NCI-H1092 (cell line): ENCODE data around the gene CDKL5.
"Not testable (repeated sequence)": the region's sequence is repeated elsewhere in the genome, so short reads cannot be mapped to it uniquely, and the experiment has no call there.

Experiments used
- DNase-seq: peaks from one replicate; lab custom pipeline; 2025; lab: John Stamatoyannopoulos, UW

Gene CDKL5

DNA sequence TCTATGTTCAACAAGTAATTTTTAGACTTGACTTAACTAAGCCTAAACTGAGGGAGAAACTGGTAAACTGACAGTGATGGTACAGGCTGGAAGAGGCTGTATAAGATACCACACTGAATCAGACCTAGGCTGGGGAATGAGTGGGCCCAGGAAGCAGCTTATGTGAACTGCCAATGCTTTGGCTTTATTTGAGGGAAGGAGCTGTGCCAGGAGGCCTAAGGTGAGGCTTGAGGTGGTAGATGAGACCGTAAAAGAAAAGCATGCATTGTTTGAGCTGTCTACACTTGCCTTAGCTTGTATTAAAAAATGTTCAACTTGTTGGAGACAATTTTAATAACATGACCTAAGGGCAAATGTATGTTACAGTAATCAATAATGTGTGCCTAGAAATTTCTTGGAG is 150.3 kb downstream of the CDKL5 start:
- DNase-seq, result no peak

DNA sequence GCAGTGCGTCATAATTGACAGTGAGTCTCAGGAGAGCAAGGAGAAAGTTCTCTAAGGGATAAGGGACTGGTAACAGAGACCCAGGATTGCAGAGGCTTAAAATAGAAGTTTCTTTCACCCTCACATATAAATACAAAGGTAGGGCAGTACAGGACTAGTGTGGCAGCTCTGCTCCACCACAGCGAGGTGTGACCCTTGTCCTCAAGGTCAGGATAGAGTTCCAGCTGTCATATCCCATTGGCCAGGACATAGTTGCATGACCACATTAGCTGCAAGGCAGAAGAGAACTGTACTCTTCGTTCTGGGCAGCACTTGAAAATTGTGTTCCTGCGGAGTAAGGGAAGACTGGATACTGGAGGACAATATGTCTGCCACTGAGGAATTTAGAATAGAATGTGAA is 152.0 kb downstream of the CDKL5 start:
- DNase-seq, result no peak

DNA sequence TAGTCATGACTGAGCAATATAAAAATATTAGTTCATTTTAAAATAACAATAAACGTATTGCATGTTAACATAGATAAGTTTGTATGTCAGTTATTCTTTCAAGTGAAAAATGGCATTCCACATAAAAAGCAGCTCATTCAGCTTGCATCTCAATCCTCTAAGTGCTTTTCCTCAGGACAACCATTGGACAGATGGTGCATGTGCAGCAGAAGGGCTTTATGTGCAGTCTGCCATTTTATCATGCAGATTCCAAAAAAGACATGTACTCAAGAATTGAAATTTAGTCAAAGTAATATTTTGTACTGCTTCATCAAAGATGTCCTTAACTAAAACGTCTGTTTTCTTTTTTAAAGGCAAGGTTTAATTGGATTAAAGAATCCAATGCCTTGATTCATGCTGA is 153.1 kb downstream of the CDKL5 start:
- DNase-seq, result no peak

DNA sequence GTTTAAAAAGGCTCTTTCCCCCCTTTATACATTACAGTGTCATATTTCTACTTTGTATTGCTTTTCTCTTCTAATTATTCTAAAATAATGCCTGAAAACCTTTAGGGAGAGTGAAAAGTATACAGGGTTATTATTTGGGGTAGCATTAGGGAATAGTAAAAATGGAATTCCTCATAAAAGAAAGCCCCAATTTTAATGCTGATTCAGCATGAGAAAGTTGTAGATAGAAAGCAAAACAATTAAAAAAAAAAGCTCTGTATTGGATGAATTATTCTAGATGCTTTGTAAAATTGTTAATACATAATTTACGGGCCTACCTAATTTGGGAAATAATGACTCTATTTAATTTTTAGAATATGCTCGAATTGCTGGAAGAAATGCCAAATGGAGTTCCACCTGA is 154.1 kb downstream of the CDKL5 start:
- no peak for DNase-seq

DNA sequence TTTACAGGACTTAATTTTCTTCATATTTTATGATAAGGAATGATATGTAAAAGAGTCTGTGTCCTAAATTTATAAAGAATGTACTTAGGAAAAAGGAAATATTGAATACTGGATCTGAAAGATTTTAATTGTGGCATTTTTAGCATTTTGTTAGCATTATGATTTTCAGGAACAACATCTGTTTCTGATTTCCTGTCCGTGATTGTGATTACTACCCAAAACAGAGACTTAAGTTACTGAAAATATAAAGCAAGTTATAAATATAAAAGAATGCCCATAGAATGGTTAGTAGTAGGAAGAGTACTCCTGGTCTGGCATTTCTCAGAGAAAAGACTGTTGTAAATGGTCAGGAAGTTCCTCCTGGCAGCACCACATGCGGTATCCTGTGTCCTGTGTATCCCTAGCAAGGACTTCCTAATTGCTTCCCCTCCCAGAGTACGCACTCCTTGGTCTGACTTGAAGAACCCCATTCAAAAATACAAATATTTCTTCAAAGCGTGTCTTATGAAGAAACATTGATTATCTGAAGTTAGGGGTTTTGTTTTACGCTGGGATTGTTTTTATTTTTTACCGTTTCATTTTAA is 157.6 kb downstream of the CDKL5 start:
- DNase-seq, result no peak

DNA sequence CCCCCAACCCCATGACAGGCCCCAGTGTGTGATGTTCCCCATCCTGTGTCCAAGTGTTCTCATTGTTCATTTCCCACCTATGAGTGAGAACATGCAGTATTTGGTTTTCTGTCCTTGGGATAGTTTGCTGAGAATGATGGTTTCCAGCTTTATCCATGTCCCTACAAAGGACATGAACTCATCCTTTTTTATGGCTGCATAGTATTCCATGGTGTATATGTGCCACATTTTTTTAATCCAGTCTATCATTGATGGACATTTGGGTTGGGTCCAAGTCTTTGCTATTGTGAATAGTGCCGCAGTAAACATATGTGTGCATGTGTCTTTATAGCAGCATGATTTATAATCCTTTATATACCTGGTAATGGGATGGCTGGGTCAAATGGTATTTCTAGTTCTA is 163.9 kb downstream of the CDKL5 start:
- not testable (repeated sequence) for DNase-seq

DNA sequence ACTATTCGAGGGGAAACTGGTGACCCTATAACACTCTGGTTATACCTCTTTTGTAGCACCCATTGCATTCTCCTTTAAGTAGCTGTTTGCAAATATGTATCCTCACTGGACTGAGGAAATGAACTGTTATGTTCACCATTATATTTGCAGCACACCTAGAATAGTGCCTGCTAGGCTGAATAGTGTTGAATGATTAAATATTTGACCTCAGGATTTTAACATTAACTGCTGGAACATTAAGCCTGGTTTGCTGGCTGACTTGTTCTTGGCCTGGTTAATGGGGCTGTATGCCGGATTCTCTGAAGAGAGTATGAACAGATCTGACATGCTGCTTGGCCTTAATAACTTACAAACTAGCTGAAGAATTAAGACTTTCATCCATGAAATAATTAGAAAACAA is 166.4 kb downstream of the CDKL5 start:
- DNase-seq, result no peak

DNA sequence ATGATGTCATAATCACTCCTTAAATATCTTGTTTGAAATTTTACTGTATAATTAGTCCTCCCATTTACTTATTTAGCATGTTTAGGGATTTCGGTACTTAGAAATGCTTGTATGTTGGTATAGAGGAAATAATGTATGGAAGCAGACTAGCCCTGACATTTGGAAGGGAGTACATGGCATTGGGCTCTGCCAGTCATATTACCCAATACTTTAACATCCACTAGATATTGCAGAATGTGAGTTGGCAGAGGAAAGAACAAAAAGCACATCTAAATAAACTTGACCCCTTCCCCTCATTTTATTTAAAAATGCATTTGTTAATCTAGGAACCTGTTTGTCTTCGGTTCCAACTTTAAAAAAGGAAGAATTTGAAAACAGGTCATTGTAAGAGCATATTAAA is 168.7 kb downstream of the CDKL5 start:
- DNase-seq, result no peak

DNA sequence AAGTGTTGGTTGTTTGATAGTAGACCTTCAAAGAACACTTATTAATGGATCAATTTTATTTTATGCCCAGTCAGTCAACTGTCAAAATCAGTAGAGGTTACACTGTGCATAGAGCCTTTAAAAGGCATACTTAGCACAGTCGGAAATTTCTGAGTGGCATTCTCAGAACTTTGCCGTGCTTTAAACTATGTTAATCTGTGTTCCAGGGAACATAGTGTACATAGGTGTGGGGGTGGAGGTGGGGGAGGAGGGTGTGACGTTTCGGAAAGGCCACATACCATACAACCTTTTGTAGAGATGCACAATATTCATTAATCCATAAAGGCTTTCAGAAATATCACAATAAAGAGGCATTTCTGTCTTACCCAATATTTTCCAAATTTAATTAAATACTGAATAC is 170.7 kb downstream of the CDKL5 start:
- DNase-seq, result no peak

DNA sequence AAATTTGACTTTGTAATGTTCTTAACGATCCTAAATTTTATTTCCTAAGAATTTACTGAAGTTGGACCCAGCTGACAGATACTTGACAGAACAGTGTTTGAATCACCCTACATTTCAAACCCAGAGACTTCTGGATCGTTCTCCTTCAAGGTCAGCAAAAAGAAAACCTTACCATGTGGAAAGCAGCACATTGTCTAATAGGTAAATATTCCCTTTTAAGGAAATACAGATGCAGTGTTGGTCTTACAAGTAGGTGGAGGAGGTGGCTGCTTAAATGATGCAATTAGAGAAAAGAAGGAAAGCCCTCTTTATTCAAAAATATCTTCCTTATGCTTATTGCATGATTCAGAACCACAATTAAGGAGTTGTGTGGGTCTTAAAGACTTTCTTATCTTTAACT is 173.0 kb downstream of the CDKL5 start:
- DNase-seq, result no peak

DNA sequence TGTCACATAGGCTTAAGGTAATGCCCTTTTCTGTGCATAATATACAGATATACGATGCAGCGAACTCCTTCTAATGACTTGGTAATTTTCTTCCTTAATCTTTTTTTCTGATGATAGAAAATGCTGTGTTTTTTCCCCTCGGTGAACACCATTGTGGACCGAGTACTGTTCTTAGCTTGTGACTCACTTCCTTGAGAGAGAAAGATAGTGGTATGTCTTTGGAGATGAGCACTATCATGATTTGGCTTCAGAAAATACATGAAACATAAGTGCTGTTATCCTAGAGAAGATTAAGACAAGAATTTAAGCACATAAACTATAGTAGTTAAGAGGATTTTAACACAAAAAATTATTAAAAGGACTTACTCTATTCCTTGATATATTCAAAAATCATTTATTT is 182.6 kb downstream of the CDKL5 start:
- DNase-seq, result no peak

DNA sequence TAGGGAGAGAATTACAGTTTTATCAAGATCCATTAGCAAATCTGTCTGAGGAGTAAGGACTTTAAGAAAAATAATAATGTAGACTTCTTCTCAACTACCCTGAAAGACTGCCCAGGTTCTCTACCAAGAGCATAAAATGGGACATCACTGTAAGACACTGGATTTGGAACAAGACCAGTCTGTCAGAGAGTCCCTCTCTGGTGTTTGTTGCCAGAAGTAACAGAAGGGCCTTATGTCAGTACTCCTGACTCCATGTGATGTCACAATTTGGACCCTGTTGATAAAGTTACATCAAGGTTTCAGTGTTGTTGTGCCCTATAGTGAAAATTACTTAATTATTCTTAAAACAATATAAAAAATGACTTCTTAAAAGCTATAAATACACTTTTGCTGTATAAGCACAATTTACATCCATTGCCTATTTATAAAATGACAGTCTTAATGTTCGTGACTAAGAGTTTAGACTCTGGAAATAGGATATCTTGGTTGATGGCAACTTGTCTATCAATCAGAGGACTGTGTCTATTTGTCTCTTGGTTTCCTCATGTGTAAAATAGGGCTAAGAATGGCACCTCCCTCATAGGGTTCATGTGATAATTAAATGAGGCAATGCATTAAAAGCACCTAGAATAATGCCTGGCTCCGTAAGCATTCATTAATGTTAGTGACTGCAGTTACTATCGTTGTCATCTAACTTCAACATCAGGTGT is 188.7 kb downstream of the CDKL5 start:
- no peak for DNase-seq

DNA sequence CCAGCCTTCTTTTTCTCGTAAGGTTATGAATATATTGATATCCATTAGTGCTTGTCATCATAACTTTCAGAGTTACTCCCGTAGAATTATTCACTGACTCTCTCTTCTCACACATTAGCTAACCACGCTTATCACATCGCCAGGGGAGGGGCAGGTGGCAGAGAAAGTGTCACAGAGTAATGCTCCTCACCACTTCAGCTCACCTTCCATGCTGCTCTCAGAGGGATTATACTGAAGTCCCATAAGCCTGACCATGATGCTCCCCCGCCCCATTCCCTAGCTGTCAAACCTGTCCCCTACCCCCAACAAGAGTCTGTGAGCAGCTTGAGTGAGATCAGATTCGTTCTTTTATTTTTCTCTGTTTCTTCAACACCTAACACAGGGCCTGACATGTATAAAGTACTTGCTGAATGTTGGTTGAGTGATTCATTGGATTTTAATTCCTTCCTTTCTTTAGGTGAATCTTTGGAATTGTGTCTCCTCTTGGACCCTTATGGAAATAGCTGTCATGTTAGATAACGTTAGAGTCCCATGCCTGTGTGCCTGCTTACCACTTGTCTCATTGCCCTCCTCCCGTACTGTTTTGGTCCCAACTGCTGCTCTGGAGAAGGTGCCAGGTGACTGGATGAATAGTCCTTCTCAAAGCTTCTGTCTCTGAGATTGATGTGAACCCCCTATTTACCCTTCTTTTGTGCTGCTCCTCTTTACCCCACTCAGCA is 191.4 kb downstream of the CDKL5 start:
- DNase-seq, result no peak

DNA sequence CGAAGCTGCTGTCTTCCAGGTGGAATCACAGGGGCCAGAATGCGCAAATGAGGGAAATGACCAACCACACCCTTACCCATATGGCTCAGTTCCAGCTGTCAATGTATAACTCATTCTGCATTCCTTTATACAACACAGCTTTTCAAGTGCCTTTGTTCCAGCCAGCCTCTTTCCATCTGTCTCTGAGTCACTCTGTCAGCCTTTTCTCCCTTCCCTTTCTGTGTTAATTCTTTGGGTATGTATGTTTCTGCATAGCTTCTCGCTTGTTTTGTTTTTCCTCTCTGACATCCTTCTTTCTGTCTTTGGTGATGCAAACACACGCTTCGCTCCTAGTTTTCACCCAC is 192.0 kb downstream of the CDKL5 start:
- no peak for DNase-seq

DNA sequence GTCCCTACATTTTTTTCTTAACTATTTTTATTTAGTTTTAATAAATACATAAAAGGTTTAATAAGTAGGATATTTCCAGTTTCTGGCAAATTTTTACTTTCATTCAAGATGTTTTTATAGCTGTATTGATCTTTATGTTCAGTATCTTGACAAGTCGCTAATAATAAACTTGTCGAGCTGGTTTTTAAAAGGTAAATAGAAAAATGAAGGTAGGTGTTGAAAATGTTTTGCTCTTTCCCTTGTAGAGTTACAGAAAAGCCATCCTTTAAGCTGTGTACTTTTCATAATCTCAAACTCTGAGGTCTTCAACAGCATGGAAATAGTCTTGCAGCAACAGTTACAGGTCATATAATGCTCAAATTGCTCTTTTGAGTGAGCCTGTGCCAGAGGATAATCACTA is 193.9 kb downstream of the CDKL5 start:
- DNase-seq, result no peak

DNA sequence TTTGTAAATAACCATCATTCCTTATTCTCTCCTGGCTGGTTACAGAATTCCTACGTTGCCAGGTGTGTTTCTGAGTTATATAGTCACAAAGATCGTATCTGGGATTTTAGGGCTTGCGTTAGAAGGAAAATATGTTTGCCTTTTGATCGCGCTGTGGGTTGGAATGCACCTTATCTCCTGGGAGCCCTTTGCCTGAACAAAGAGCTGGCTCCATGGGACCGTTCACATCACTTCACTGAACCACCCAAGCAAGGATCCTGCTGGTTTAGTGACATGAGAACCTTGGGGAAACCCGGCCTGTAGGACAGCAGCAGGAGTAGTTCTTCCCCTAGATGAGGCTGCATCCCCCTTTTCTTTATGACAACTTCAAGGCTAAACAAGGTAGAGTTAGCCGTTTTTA is 194.9 kb downstream of the CDKL5 start:
- DNase-seq, result no peak

DNA sequence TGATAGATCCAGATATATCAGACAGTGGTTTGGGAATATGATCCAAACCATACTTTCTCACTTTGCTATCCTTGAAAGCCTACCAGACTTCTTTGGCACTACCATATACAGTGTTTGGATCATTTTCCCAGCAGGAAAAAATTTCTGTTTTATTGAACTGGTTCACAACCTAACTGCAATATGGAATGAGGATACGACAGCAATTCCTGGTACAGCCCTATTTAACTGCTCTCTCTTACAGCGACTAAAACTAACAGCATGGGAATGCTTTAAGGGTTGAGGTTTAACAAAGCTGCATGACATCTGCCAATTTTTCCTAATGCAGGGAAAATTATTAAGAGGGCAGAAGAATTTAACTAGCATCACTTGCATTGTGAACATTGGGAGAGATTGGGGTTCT is 199.2 kb downstream of the CDKL5 start:
- DNase-seq, result no peak

DNA sequence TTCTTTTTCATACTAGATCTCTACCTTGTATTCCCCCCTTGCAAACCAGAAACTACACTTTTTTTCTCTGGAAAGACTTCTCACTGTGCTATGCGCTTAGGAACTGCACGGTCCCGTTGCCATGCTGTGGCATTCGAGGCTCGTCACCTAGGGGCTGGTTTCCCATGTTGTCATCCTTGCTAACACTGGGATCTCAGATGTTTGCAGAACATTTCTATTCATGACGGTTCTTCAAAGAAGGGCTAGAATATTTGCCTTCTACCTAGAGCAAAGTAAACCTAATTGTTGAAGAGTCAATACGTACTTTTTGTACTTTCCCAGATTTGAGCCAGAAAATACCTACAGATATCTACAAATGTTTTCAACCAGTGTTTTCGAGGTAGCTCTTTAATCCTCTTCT is 205.5 kb downstream of the CDKL5 start:
- DNase-seq, result no peak

DNA sequence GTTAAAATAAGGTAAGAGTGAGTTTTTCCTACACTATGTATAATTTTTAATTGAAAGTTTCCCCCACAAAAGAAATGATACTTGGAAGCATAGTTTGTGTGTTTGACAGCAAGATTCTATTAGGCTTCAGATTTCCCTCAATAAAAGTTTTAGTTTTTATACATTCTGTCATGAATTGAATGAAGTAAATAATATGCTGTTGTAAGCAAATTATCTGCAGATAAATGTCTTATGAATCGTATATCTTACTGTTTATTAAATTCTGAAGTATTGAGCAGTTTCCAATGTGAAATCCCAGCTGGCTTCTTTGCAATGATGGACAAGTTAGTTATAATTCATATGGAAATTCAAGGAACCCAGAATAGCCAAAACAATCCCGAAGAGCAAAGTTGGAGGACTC is 213.0 kb downstream of the CDKL5 start:
- no peak for DNase-seq

DNA sequence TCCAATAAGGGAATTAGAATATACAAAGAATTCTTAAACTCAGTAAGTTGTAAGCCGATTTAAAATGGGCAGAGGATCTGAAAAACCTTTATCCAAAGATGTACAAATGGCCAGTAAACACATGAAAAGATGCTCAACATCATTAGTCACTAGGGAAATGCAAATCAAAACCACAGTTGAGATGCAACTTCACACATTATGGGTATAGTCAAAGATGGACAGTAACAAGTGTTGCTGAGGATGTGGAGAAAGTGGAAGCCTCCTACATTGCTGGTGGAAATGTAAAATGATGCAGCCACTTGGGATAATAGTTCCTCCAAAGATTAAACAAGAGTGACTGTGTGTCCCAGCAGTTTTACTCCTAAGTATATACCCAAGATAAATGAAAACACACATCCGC is 213.9 kb downstream of the CDKL5 start:
- no peak for DNase-seq

DNA sequence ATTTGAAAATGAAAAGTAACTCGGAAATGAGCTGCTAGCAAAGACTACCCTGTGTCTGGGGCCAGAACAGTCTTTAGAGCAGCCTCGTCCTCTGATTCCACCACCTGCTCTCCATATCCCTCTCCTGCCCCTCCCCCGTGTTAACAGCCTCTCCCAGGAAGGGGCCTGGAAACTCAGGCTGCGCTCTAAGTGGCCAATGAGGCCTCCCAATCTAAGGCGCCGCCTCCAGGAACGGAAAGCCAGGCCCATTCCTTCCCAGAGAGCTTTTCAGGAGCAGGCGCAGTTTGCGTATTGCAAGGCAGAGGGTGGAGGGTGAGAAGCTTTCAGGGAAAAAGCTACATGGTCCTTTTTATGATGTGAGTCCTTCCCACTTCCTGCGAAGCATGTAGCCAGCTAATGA is 215.3 kb downstream of the CDKL5 start:
- DNase-seq, result no peak

DNA sequence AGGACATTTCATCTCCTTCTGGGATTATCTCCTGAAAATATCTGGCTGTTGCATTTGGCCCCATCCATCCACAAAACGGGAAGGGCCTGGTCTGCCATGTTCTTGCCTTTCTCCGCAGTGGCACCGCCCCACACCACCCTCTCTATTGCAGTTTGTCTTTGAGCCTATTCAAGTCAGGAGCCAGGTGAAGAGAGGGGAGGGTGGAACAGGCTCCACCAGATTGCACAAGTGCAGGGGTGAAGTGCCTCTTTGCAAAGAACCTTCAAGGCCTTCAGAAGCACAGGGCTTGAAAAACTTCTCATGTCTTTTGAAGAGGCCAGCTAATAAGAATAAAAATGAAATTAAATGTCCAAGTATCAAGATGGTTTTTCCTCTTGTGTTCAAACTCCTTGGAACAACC is 217.8 kb downstream of the CDKL5 start:
- DNase-seq, result no peak

DNA sequence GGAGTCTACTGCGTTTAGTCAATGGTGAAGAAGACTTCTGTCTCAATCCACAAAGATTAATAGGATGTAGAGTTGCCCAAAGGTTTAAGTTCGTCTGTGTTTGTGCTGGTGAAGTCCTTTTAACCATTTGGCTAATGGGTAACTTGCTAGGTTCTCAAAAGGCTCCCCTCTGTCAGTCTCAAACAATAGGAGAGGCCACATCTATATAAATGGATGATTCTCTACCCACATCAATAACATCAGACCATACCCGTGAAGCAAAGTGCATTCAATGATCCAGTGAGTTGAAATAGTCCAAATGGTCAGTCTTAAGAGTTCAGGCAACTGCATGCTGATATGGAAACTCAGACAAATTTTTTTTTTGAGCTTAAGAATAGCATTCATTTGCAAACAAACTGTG is 218.4 kb downstream of the CDKL5 start:
- DNase-seq, result no peak

DNA sequence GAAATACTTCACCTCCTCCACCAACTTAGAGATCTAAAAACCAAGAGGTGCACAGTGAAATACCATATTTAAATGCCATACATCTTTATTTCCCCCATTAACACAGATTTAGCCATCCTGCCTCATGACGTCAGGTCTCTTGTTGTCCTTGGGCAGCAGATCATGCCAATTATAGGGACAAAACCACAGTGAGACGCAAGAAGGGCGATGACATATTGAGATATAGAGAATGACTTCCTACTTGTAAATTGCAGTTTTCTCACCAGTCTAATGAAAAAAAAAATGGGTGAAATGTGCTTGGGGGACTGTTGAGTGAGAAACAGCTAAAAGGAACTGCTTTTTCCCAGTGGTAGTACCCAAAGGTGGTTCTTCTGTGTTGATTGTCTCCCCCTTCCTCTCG is 222.2 kb downstream of the CDKL5 start:
- no peak for DNase-seq
